Measurements from ENCODE around the gene NANP.
"Not testable (repeated sequence)": the region's sequence is repeated elsewhere in the genome, so short reads cannot be mapped to it uniquely, and the experiment has no call there.

NANP gene

GRCh38 chr20:25623736-25624499, at the start of gene NANP:
Gene NANP (minus strand): TSS chr20:25624014. CDS start chr20:25623948, 66 bp downstream.
- peak; percentile 98 for DNase-seq

- DNase-seq, result no peak
Observed at GRCh38 chr20:25672659-25673235, 48.9 kb upstream of the NANP start.

GRCh38 chr20:25669826-25670422, 46.1 kb upstream of the NANP start:
- no peak for DNase-seq

- DNase-seq, result no peak
Observed at GRCh38 chr20:25668446-25668845, 44.6 kb upstream of the NANP start.

- no peak for DNase-seq
Observed at GRCh38 chr20:25659999-25660398, 36.2 kb upstream of the NANP start.

GRCh38 chr20:25654487-25654886, 30.7 kb upstream of the NANP start:
- DNase-seq, result no peak

GRCh38 chr20:25652866-25653265, 29.1 kb upstream of the NANP start:
- not testable (repeated sequence) for DNase-seq

GRCh38 chr20:25644814-25645213, 21.0 kb upstream of the NANP start:
- DNase-seq, result no peak

- no peak for DNase-seq
Observed at GRCh38 chr20:25643716-25644115, 19.9 kb upstream of the NANP start.

GRCh38 chr20:25637247-25637646, 13.4 kb upstream of the NANP start:
- DNase-seq, result no peak

- DNase-seq, result no peak
Observed at GRCh38 chr20:25632940-25633790, 9.4 kb upstream of the NANP start.

- DNase-seq, result not testable (repeated sequence)
Observed at GRCh38 chr20:25630615-25631014, 6.8 kb upstream of the NANP start.

GRCh38 chr20:25629816-25630499, 6.1 kb upstream of the NANP start:
- no peak for DNase-seq

- DNase-seq, result no peak
Observed at GRCh38 chr20:25626779-25627178, 3.0 kb upstream of the NANP start.

- DNase-seq, result no peak
Observed at GRCh38 chr20:25624500-25624939, 706 bp upstream of the NANP start.

GRCh38 chr20:25623225-25623735, 534 bp downstream of the NANP start:
- DNase-seq, result peak; percentile 47

- DNase-seq, result no peak
Observed at GRCh38 chr20:25622450-25623224, 1.2 kb downstream of the NANP start.

GRCh38 chr20:25622049-25622448, 1.8 kb downstream of the NANP start:
- no peak for DNase-seq

GRCh38 chr20:25619514-25619913, 4.3 kb downstream of the NANP start:
- no peak for DNase-seq

GRCh38 chr20:25608774-25609173, 15.0 kb downstream of the NANP start:
- DNase-seq, result no peak

- DNase-seq, result no peak
Observed at GRCh38 chr20:25606094-25606695, 17.6 kb downstream of the NANP start.
